T1000 (cell line): ENCODE measurements around the gene DOCK7.
"Not testable (repeated sequence)": the region's sequence is repeated elsewhere in the genome, so short reads cannot be mapped to it uniquely, and the experiment has no call there.

ENCODE experiments used
- DNase-seq: peaks from one replicate; lab custom pipeline; 2025; ENCODE audit warnings: mixed read lengths; lab: John Stamatoyannopoulos, UW

The DOCK7 gene

DNA sequence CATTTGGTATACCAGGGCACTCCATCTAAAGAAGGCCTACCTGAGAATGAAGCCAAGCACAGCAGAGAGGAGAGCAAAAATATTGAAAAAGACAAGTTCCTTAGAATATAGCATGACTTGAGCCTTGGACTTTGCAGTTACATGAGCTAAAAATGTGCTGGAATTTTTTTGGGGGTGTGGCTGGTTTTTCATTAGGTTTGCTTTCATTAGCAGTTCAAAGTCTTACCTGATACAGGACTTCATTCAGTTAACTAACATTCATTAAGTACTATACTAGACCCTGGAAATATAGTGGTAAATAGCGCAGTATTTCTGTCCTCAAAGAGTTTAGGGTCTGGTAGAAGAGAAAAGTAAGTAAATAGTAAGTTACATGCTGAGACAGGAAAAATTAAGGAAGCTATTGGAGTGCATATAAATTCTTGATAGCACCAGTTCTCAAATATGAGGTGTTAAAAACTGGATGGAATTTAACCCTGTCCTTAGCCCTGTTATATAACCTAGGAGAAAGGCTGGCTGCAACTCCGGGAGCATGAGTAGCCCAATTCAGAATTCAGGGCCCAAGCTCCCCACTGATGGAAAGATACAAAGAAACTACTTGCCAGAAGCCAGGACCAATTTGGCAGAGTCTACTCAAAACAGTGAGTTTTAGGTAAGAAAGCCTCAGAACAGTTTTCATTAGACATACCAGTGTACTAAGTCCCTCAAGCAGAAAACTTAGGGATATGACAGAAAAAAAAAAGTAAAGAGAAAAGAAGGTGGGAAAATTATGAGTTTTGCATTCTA, 3.1 kb upstream of the DOCK7 start:
- no peak for DNase-seq

DNA sequence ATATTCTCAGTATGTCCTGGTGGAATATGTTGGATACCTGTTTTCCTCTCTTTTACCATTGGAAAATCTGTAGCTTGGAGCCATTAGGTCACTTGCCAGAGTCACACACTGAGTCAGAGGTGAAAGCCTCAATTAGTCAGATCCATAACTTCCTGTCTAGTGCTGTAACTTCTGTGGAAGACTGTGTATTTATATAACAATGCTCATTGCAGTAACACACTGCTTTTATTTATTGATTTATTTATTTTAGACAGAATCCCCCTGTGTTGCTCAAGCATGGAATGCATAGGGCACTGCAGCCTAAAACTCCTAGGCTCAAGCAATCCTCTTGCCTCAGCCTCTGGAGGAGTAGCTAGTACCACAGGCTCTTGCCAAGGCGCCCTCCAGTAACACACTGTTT, 1.3 kb upstream of the DOCK7 start:
- no peak for DNase-seq

DNA sequence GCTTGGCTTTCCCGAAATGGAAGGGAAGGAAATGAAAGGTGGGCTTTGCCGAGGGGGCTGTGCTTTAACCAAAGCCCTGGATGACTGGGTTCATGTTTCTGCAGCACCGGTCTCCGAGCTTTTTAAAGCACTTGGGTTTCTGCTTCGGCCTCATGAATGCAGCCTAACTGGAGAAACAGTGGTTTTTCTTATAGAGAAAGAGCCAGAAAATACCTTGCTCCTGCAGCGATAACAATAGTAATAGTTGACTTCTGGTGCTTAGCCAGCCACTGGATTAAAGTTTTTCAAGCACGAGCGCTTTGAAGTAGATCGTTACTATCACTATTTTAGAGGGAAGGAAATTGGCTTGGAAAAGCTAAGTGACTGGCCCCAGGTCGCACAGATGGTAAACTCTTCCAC, 500 bp upstream of the DOCK7 start:
- no peak for DNase-seq

DNA sequence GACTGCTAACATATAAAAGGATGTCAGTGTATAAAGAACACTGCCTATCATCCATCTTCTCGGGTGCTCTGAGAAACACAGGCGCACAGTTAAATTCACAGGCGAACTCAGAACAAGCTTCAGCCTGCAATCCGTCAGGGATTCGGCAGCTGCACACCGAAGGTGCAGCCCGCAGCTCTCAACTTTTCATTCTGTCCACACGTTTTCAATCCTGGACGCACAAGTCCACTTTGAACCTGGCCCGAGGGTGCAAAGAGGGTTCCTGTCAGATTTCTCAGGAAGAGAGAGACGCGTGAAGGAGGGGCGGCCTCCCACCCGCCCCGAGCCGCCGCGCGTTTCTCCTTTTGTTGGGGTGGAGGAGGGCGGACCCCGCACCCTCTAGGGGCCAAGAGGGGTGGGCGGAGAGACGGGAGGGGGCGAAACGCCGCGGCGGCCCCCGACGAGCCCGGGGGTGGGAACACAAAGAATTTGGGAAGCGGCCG, 724 bp downstream of the DOCK7 start:
- DNase-seq: peak; percentile 54

DNA sequence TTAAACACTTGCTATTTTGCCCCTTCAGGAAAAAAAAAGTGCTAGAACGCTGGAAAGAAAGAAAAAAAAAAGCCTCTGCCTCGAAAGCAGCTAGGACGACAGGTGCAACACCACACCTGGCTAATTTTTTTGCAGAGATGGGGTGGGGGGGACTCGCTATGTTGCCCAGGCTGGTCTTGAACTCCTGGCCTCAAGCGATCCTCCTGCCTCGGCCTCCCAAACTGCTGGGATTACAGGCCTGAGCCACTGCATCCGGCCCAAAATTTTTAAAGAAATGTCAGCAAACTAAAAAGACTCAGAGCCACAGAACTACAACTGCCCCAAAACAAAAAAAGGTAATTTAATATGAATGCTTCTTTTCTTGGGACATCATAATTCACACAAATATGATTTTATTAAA, 1.4 kb downstream of the DOCK7 start:
- no peak for DNase-seq

DNA sequence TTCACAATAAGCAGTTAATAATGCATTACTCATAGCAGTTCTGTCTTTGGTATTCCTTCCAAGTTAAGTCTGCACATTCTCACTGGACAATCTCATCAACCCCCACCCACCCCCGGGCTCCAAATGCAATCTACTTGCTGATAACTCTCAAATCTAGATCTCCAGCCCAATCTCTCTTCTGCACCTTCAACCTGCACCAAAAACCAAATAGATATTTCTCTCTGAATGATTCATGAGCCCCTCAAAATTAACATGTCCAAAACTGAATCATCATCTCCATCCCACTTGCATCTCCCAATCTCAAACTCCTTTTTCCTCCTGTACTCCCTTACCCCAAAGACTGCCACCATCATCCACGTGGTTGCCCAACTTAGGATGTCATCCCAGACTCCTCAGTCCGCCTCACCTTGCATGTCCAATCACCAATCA, 2.7 kb downstream of the DOCK7 start:
- no peak for DNase-seq

DNA sequence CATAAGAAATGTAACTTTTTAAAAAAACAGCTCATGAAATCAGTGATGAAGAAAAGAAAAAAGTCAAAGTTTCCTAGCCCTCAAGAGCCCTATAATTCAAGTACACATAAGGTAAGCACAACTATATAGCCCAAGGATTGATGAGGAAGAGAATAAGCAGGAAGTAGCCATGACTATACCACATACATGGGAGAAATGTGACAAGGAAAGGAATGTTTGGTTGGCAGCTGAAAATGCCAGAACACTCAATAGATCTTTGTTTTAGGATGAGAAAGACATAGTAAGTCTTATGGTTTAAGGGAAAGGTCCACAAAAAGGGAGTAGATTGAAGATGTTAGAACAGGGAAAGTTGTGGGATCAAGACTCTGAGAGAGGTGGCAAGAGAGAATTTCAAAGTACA, 5.7 kb downstream of the DOCK7 start:
- no peak for DNase-seq

DNA sequence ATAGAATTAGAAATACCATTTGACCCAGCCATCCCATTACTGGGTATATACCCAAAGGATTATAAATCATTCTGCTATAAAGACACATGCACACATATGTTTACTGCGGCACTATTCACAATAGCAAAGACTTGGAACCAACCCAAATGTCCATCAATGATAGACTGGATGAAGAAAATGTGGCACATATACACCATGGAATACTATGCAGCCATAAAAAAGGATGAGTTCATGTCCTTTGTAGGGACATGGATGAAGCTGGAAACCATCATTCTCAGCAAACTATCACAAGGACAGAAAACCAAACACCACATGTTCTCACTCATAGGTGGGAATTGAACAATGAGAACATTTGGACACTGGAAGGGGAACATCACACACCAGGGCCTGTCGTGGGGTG, 7.2 kb downstream of the DOCK7 start:
- DNase-seq: not testable (repeated sequence)

DNA sequence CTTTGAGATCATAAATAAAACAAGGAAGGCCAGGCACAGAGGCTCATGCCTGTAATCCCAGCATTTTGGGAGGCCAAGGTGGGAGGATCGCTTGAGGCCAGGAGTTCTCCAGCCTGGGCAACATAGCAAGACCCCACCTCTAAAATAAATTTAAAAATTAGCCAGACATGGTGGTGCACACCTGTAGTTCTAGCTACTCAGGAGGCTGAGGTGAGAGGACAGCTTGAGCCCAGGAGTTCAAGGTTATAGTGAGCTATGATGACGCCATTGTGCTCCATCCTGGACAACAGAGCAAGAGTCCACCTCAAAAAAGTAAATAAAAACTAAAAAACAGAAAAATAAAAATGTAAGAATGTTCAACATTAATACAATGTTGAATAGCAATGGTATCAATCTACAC, 10.4 kb downstream of the DOCK7 start:
- DNase-seq: not testable (repeated sequence)

DNA sequence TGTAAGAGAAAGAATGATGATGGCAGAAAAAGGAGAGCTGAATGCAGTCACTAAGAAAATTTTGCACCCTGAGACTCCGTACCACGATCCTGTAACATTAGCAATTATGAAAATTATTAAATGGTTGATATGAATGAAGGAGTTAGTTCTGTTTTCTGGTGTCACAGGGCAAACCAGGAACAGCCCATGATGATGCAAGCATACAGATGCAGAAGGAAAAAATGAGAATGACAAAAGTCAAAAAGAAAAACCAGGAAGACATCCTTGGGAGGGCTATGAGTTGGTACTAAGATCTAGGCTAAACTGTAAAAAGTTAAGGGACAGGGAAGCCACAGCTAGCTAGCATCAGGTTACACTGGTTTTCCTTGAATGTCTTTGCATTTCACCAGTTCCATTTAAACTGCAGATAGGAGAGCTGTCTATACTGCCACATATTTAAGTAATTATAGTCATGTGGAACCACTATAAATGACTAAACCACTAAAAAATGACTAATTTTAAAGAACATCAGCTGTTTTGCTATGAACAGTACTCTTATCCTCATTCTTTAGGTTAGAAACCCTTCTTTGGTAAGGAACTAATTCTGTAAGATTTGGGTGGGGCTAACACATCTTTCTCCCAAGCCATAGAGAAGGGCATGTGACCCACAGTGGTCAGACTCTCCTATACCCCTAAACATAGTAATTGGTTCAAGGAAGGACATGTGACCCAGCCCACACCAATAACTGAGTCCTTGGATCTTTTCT, 11.4 kb downstream of the DOCK7 start:
- no peak for DNase-seq

DNA sequence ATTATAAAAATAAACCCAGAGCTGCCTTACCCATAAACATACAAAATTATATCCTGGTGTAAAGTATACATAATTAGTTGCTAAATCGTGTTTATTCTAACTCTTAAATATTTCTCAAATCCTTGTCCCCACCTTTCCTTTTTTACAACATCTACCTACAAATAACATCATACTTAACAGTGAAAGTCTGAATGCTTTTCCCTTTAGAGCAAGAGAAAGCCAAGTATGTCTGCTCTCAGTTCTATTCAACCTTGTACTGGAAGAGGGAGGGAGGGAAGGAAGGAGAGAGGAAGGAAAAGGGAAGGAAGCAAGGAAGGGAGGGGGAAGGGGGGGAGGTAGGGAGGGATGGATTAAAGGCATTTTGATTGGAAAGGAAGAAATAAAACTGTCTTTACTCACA, 14.6 kb downstream of the DOCK7 start:
- DNase-seq: no peak

DNA sequence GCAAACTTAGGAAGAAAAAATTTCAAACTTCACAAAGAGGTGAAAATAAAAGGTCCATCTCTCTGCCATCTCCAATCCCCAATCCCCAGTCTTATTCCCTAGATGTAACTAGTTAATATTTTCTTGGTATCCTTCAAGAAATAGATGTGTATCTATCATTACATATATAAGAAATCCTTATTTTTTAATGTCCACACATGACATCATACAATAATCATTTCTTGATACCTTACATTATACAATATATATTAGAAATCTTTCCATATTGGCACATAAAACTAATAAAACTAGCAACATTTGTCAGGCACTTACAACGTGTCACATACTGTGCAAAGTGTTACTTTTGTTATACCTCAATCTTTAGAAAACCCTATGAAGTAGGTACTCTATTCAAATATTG, 16.2 kb downstream of the DOCK7 start:
- no peak for DNase-seq

DNA sequence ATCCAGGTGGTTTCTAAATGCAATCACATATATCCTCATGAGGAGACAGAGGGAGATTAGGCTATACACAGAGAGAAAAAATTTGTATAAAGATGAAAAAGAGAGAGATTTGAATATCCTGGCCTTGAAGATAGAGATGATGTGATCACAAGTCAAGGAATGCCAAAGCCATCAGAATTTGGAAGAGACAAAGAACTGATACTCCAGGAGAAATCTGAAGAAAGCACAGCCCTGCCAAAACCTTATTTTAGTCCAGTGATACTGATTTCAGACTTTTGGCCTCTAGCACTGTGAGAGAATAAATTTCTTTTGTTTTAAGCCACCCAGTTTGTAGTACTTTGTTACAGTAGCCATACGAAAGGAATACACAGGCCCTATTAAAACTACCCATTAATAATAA, 33.4 kb downstream of the DOCK7 start:
- DNase-seq: no peak

DNA sequence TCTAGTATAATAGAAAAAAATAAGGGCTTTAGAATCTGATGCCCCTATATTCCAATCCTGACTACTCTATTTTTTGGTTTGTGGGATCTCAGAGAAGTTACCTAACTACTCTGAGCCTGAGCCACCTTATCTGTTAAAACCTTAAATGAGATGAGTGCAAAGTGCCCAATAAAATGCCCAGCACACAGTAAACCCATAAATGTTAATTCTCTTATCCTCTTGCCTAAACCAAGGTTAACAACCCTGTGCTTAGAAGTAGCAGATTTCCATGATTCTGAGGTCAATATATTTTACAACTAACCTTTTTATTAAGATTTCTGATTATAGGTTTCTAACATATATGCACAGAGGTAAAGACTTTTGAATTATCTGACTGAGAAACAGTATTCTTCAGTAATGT, 35.8 kb downstream of the DOCK7 start:
- DNase-seq: no peak

DNA sequence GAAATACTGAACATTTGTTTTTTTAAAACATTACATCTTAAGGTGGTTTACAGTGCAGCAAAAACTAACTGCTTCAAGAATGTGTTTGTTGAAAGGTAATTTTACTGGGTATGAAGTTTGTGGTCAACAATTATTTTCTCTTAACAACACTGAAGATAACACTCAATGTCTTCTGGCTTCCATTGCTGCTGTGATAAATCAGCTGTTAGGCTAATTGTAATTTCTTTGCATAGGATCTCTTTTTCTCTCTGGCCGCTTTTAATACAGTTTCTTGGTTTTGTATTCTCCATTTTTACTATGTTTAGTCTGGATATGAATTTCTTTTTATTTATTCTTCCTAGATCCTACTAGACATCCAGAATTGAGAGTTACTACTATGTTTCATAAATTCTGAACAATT, 44.9 kb downstream of the DOCK7 start:
- no peak for DNase-seq

DNA sequence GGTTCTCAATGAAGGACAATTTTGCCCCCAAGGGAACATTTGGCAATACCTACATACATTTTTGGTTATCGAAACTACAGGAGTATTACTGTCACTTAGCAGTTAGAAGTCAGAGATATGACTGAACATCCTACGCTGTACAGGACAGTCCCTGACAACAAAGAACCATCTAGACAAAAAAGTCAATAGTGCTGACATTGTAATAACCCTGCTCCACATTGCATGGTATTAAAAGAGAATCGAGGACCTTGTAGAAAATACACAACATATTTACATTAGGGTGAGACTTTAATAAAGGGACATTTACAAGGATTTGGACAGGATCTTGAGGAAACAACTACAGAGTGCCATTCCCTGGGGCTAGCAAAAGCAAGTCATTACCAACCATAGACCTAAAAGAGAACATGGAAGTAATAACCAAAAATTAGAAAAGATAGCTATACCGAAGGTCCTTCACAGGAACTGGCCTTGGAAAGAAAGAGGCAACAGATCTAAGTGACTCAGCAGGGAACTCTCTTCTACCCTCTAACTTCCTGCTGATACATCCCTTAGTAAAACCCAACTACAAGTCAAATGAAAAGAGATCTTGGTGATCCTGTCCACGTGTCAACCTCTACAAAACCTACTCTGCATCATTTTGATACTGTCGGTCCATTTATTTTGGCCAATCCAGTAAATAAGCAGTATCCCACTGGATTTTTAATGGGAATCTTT, 50.6 kb downstream of the DOCK7 start:
- DNase-seq: no peak

DNA sequence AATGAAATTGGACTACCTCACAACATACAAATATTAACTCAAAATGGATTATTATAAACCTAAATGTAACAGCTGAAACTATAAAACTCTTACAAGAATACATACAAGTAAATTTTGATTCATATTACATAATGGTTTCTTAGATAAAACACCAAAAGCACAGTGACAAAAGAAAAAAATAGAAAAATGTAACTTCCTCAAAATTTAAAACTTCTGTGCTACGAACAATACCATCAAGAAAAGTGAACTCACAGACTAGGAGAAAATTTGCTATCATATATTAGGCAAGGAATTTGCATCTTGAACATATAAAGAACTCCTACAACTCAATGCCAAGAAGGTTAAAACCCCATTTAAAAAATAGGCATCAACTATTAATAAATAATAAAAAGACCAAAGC, 59.7 kb downstream of the DOCK7 start:
- no peak for DNase-seq

DNA sequence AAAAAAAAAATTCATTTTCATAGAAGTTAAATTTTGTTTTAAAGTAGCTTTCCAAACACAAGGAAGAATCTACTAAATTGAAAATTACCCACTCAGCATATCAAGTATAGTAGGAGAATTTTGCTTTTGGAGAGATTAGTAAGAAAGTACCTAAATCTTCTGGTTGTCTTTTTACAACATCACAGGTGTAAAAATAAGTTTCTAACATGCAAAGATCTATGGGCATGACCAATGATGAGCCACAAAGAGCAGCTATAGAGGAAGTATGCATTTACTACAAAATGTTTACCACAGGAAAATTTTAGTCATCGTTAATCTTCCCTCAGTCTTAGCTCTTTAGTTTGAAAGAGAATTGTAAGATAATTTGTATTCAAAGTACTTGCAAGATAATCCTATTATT, 62.8 kb downstream of the DOCK7 start:
- DNase-seq: no peak

DNA sequence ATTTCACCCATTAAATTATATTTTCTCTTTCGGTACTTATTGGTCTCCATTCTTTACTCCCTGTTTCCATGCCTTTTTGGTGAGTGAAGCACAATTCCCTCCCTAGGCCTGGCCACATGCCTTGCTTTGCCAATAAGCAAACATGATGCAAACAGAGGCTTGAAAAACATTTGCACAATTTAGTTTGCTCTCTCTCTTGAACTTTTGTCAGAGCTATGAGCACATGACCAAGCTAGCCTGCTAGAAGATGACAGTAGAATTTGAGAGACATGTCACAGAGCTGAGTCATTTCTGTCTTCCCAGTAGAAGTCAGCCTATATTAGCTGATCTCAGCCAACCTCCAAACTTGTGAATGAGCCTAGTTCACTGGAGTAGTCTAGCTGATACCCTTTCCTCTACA, 66.3 kb downstream of the DOCK7 start:
- DNase-seq: peak; percentile 11

DNA sequence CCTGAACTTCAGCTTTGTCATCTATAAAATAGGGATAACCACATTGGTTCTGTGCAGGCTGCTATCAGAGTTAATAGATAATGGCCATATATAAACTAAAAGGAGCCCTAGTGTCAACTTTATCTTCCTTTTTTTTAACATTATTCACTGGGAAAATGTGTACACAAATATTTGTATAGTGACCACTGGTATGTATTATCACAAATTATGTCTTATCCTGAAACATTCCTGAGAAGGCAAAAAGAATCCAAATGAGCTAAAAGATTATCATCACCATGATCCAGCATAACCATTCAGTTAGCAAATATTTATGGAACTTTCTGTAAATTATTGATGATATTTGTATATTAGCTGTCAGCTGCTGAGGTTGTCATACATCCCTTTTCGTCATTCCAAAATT, 74.3 kb downstream of the DOCK7 start:
- DNase-seq: no peak

DNA sequence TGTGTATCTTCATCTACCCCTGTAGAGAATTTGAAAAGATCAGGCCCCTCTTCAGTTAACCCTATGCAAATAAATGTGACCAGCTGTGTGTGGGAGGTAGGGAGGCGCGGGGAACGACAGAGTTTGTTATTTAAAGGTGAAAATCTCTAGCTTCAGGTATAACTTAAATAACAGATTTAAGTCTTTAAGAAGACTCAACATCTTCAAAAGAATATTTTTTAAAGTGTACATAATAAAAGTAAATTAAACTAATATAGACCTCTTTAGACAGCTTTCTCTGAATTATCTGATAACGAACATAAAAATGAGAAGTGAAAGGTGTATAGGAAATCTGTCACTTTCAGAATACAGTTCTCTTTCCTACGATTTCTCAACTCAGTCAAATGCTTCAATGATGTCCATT, 74.9 kb downstream of the DOCK7 start:
- DNase-seq: no peak

DNA sequence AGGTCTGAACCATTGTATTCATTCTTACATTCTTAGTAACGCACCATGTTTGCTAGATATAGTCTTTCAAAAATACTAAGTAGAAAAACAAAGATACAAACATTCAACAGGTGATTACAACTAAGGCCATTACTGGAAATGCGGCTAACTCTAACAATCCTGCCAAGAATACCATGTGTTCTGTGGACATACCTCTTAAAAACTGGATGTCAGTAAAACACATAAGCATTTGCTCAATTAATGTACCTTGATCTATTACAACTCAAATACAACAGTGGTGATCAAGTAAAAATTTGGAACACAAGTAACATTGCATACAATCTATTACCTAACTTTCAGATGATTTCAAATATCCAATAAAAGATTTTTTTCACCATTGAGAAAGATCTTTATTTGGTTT, 75.4 kb downstream of the DOCK7 start:
- DNase-seq: no peak

DNA sequence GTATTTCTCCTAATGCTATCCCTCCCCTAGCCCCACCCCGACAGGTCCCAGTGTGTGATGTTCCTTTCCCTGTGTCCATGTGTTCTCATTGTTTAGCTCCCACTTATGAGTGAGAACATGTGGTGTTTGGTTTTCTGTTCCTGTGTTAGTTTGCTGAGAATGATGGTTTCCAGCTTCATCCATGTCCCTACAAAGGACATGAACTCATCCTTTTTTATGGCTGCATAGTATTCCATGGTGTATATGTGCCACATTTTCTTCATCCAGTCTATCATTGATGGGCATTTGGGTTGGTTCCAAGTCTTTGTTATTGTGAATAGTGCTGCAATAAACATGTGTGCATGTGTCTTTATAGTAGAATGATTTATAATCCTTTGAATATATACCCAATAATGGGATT, 77.6 kb downstream of the DOCK7 start:
- DNase-seq: not testable (repeated sequence)
